HG03439 (cell line): ENCODE results near the gene PREX1.

Source experiments
- ATAC-seq: cut with Tn5 transposase; IDR thresholded peaks from one replicate; pipeline ENCODE4 v1.9.1; 2021; ENCODE audit warnings: mild to moderate bottlenecking, moderate library complexity; ENCODE audit not compliant: unreplicated experiment

Gene PREX1

GRCh38 chr20:48597521-48598302, 230.1 kb downstream of the PREX1 start:
- ATAC-seq = no peak

- ATAC-seq = no peak
Measured at GRCh38 chr20:48596334-48596898, 231.4 kb downstream of the PREX1 start.

GRCh38 chr20:48595495-48596333, 232.1 kb downstream of the PREX1 start:
- ATAC-seq = no peak

- no peak for ATAC-seq
Measured at GRCh38 chr20:48594533-48594932, 233.3 kb downstream of the PREX1 start.

- ATAC-seq = no peak
Measured at GRCh38 chr20:48592107-48592940, 235.5 kb downstream of the PREX1 start.

- ATAC-seq = no peak
Measured at GRCh38 chr20:48586730-48587129, 241.1 kb downstream of the PREX1 start.

GRCh38 chr20:48585061-48585870, 242.5 kb downstream of the PREX1 start:
- no peak for ATAC-seq

- no peak for ATAC-seq
Measured at GRCh38 chr20:48584391-48585060, 243.3 kb downstream of the PREX1 start.

GRCh38 chr20:48583801-48584200, 244.0 kb downstream of the PREX1 start:
- no peak for ATAC-seq

GRCh38 chr20:48583171-48583570, 244.6 kb downstream of the PREX1 start:
- no peak for ATAC-seq

- no peak for ATAC-seq
Measured at GRCh38 chr20:48582673-48582985, 245.2 kb downstream of the PREX1 start.

- no peak for ATAC-seq
Measured at GRCh38 chr20:48581167-48581566, 246.6 kb downstream of the PREX1 start.

- ATAC-seq = no peak
Measured at GRCh38 chr20:48578397-48579098, 249.3 kb downstream of the PREX1 start.

- no peak for ATAC-seq
Measured at GRCh38 chr20:48577557-48577956, 250.2 kb downstream of the PREX1 start.

GRCh38 chr20:48574383-48574782, 253.4 kb downstream of the PREX1 start:
- no peak for ATAC-seq
